GM18870 (cell line): ENCODE results near the gene KIAA1549.
"Not testable (repeated sequence)": the region's sequence is repeated elsewhere in the genome, so short reads cannot be mapped to it uniquely, and the experiment has no call there.

Experiments used
- ATAC-seq: cut with Tn5 transposase; IDR thresholded peaks from one replicate; pipeline ENCODE4 v1.9.1; 2021; ENCODE audit warnings: moderate library complexity; ENCODE audit not compliant: unreplicated experiment

Gene KIAA1549

GRCh38 chr7:138819625-138820024 lies 161.6 kb downstream of the KIAA1549 start:
- ATAC-seq = no peak

GRCh38 chr7:138816650-138817049 lies 164.5 kb downstream of the KIAA1549 start:
- ATAC-seq = no peak

- ATAC-seq = no peak
Observed at GRCh38 chr7:138814816-138815332, 166.3 kb downstream of the KIAA1549 start.

- ATAC-seq = no peak
Observed at GRCh38 chr7:138813945-138814344, 167.2 kb downstream of the KIAA1549 start.

- ATAC-seq = not testable (repeated sequence)
Observed at GRCh38 chr7:138811327-138811726, 169.9 kb downstream of the KIAA1549 start.

GRCh38 chr7:138809346-138809745 lies 171.8 kb downstream of the KIAA1549 start:
- no peak for ATAC-seq

- no peak for ATAC-seq
Observed at GRCh38 chr7:138804618-138805017, 176.6 kb downstream of the KIAA1549 start.

- ATAC-seq = no peak
Observed at GRCh38 chr7:138802706-138803105, 178.5 kb downstream of the KIAA1549 start.

- no peak for ATAC-seq
Observed at GRCh38 chr7:138801256-138801655, 179.9 kb downstream of the KIAA1549 start.

GRCh38 chr7:138799336-138800000 lies 181.7 kb downstream of the KIAA1549 start:
- no peak for ATAC-seq

GRCh38 chr7:138798836-138799235 lies 182.4 kb downstream of the KIAA1549 start:
- ATAC-seq = no peak

GRCh38 chr7:138797715-138798320 lies 183.4 kb downstream of the KIAA1549 start, which contains the start of the genes ATP6V0A4 and TMEM213:
Gene ATP6V0A4 (minus strand): TSS chr7:138798196. CDS start chr7:138771247, 26,949 bp downstream.
Gene TMEM213 (plus strand): TSS chr7:138797994. CDS start chr7:138798105, 111 bp downstream.
- ATAC-seq = no peak

- not testable (repeated sequence) for ATAC-seq
Observed at GRCh38 chr7:138797046-138797445, 184.1 kb downstream of the KIAA1549 start.

GRCh38 chr7:138796038-138796615 lies 185.1 kb downstream of the KIAA1549 start:
- ATAC-seq = no peak

GRCh38 chr7:138785587-138786437 lies 195.4 kb downstream of the KIAA1549 start:
- ATAC-seq = no peak

- no peak for ATAC-seq
Observed at GRCh38 chr7:138784692-138785091, 196.5 kb downstream of the KIAA1549 start.
